ENCODE measurements around the gene DOCK8. TPM values are rescaled to one million over a fixed set of nuclear protein-coding genes. Genes with fewer than 3 reads are reported as not detected.
A peak's percentile ranks its signal among the peaks of the same experiment; 100 is the strongest.

Gene DOCK8
- polyA plus RNA-seq, 5 donors = 6.2 to 8.4 (median 7.0) TPM

GRCh38 chr9:306907-307306 is 92.2 kb downstream of the DOCK8 start:
- no peak for DNase-seq

GRCh38 chr9:311841-312240 is 97.2 kb downstream of the DOCK8 start:
- DNase-seq = no peak

GRCh38 chr9:312596-313320 is 98.1 kb downstream of the DOCK8 start:
- no peak for DNase-seq

GRCh38 chr9:316382-316965 is 101.8 kb downstream of the DOCK8 start:
- DNase-seq = no peak

GRCh38 chr9:318646-319045 is 104.0 kb downstream of the DOCK8 start:
- DNase-seq = no peak

GRCh38 chr9:324971-325370 is 110.3 kb downstream of the DOCK8 start:
- DNase-seq = no peak

GRCh38 chr9:326667-327066 is 112.0 kb downstream of the DOCK8 start:
- DNase-seq = no peak

GRCh38 chr9:328453-328852 is 113.8 kb downstream of the DOCK8 start:
- DNase-seq = no peak

- DNase-seq = no peak
Observed at GRCh38 chr9:331197-331596, 116.5 kb downstream of the DOCK8 start.

GRCh38 chr9:335373-335772 is 120.7 kb downstream of the DOCK8 start:
- DNase-seq = no peak

- DNase-seq = no peak
Observed at GRCh38 chr9:336039-336438, 121.4 kb downstream of the DOCK8 start.

GRCh38 chr9:338602-339001 is 123.9 kb downstream of the DOCK8 start:
- no peak for DNase-seq

- DNase-seq = no peak
Observed at GRCh38 chr9:341634-342421, 127.2 kb downstream of the DOCK8 start.

- no peak for DNase-seq
Observed at GRCh38 chr9:343773-344172, 129.1 kb downstream of the DOCK8 start.

GRCh38 chr9:346111-346571 is 131.5 kb downstream of the DOCK8 start:
- DNase-seq = peak in 1 of 2 donors; percentile 42

- peak in 1 of 2 donors; percentile 41 for DNase-seq
Observed at GRCh38 chr9:347667-348292, 133.1 kb downstream of the DOCK8 start.

- no peak for DNase-seq
Observed at GRCh38 chr9:350384-350783, 135.7 kb downstream of the DOCK8 start.

- no peak for DNase-seq
Observed at GRCh38 chr9:351916-352315, 137.3 kb downstream of the DOCK8 start.

GRCh38 chr9:353077-353476 is 138.4 kb downstream of the DOCK8 start:
- DNase-seq = no peak

GRCh38 chr9:354453-354852 is 139.8 kb downstream of the DOCK8 start:
- DNase-seq = no peak

- DNase-seq = no peak
Observed at GRCh38 chr9:357560-357959, 142.9 kb downstream of the DOCK8 start.

- no peak for DNase-seq
Observed at GRCh38 chr9:362561-363273, 148.1 kb downstream of the DOCK8 start.
